ENCODE data around the gene ARHGAP23. TPM values are rescaled to one million over a fixed set of nuclear protein-coding genes. Genes with fewer than 3 reads are reported as not detected.
A peak's percentile ranks its signal among the peaks of the same experiment; 100 is the strongest.
"Not testable (repeated sequence)": the region's sequence is repeated elsewhere in the genome, so short reads cannot be mapped to it uniquely, and the experiment has no call there.

Gene ARHGAP23
- total RNA-seq, 1 donor from 2014 or later = 42.9 TPM

DNA sequence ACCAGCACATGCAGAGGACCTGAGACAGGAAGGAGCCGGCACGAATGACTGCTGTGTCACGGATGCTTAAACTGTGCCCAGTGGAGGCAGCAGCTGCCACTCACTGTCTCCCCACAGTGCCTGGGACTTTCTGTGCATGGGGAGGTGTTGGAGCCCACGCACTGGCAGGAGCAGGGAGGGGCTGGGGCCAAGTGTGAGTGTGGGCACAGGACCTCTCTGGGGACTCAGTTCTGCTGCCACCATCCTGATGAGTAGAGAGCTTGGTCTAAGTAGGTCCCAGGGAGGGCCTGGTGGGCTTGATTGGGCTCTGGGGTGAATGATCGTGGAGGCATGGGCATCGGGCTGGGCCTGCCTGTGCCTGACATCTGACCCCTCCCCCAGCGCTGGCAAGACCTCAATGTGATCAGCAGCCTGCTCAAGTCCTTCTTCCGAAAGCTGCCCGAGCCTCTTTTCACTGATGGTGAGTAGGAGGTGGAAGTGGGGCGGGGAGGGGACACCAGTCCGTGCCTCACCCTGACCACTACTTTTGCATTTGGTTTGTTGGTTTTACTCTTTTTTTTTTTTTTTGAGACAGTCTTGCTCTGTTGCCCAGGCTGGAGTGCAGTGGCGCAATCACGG lies 57.5 kb downstream of the ARHGAP23 start:
- not testable (repeated sequence) for DNase-seq

GRCh38 chr17:38489774-38490173 lies 61.5 kb downstream of the ARHGAP23 start:
- DNase-seq = not testable (repeated sequence)

GRCh38 chr17:38491346-38492066 lies 63.2 kb downstream of the ARHGAP23 start:
- not testable (repeated sequence) for DNase-seq

DNA sequence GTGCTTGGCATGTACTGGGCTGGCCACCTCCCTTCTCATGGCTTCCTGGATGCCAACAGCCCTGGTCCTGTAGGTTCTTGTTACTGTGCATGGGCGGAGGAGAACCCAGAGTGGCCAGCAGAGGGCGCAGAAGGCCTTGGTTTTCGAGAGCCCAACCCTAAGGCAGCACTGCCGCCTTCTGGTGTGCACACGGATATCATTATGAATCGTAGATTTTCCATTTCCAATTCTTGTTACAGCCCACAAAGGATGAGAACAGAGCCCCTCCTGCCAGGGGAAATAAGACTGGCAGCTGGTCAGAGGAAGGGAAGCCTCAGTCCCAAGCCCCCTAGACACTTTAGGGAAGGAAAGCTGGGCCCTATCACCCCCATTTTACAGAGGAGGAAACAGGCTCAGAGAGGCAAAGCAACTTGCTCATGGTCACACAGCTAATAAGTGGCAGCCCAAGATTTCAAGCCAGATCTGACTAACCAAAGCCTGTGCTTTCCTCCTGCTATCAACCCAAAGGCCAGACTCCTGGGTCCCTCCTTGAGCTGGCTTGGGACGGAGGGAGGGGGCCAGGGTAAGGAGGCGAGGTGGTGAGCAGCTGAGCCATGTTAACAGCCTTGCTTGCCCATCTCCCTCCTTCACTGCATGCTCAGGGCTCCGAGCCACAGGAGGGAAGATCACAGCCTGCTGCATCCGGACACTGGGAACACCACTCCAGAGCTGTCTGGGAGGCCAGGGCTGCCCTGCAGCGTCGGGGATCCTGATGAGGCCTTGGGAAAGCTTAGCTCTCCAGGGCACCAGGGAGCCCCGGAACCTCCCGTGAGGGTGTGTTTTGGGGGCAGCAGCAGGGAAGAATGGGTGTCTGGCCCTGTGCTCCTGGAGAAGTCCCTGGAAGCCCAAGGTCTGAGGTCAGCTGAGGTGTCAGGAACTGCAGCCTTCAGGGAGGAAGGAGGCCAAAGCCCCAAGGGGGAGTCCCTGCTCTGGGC lies 64.1 kb downstream of the ARHGAP23 start:
- DNase-seq = peak; percentile 81

DNA sequence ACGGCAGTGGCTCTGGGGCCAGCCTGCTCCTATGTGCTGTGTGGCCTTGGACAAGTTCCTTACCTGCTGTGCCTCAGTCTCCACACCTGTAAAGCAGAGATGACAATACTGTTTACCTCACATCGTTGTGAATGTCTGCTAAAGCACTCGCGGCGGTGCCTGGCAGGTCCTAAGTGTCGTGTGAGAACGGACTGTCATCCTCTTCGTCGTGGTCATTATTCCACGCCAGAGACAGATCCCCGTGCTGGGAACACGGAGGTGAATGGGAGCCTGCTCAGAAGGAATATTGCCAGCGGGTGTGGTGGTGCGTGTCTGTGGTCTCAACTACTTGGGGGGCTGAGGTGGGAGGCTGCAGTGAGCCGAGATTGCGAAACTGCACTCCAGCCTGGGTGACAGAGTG lies 65.9 kb downstream of the ARHGAP23 start:
- DNase-seq = not testable (repeated sequence)

- DNase-seq = not testable (repeated sequence)
Observed at GRCh38 chr17:38497656-38498055, 69.4 kb downstream of the ARHGAP23 start.

- no peak for DNase-seq
Observed at GRCh38 chr17:38498353-38498752, 70.1 kb downstream of the ARHGAP23 start.

- not testable (repeated sequence) for DNase-seq
Observed at GRCh38 chr17:38499230-38499629, 71.0 kb downstream of the ARHGAP23 start.

- DNase-seq = not testable (repeated sequence)
Observed at GRCh38 chr17:38501718-38502117, 73.5 kb downstream of the ARHGAP23 start.

GRCh38 chr17:38503286-38503913 lies 75.1 kb downstream of the ARHGAP23 start:
- DNase-seq = not testable (repeated sequence)

DNA sequence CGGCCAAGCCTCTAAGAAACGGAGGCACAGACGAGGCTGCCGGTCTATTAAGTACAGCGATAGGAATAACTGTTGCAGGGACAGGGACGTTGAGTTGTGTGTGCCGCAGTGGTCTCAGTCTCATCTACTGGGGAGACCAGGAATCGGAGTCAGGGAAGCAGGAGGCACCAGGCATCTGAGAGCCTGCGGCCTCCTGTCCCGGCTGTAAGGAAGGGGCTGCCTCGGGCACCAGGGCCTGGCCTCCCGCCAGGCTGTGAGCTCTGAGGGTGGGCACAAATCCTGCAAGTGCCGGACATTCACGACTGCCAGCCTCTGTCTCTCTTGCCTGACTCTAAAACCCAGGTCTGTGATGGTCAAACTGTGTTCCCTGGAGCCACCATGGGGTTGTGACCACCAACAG lies 76.0 kb downstream of the ARHGAP23 start:
- no peak for DNase-seq

DNA sequence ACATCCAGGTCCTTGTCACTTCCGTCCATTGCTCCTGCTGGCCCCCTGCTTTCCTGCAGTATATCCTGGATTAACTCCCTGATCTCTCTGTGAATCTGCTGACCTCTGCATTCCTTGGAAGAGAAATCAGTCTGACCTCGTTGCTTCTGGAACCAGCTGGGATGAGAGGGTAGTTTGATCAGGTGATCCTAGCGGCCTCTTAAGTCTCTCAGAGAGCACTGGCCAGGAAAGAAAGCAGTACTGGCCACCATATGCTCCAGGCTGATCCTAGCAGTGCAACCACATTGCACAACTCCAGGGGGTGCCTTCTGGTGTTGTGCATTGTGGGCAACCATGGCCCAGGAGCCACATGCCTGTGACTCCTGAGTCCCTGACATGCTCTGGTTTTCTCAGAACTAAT lies 79.2 kb downstream of the ARHGAP23 start:
- no peak for DNase-seq

DNA sequence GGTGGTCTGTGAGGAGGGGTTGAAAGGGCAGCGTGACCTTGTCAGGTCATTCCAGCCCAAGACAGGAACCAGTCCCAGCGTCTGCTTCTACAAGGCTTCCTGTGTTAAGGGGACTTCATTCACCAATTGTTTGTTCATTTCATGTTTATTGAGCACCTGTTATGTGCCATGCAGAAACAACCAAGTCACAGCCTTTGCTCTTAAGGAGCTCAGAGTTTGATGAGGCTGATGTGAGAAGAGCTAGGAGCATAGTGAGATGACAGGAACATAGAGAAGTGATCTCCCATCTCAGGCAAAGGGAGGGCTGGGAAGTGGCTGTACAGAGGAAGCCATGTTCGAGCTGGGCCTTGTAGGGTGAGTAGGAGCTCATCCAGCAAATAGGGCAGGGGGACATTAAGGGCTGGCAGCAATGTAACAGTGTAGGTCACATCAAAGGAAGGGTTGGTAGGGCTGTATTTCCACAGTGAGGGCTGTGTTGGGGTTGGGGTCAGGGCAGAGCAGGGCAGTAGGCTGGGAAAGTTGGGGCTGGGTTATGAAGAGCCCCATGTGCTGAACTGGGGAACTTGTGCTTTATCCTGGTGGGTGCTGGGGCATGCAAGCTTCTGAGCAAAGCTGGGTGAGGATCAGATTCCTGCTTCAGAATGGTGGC lies 79.8 kb downstream of the ARHGAP23 start:
- DNase-seq = no peak

DNA sequence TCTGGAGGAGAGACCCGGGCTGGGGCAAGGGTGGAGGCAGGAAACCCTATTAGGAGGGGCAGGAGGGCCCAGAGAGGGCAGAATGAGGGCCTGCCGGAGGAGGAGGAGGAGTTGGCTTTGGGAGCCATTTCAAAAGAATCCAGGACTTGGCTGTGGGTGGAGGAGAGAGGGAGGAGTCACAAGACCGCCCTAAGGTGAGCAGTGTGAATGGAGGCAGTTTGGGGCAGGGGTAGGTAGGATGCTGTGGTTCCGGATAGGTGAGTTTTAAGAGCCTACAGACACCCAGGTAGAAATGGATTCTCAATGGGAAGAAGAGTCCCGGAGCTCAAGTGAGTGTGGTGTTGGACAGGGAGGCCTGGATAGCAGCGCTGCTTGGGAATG lies 80.3 kb downstream of the ARHGAP23 start:
- DNase-seq = no peak

DNA sequence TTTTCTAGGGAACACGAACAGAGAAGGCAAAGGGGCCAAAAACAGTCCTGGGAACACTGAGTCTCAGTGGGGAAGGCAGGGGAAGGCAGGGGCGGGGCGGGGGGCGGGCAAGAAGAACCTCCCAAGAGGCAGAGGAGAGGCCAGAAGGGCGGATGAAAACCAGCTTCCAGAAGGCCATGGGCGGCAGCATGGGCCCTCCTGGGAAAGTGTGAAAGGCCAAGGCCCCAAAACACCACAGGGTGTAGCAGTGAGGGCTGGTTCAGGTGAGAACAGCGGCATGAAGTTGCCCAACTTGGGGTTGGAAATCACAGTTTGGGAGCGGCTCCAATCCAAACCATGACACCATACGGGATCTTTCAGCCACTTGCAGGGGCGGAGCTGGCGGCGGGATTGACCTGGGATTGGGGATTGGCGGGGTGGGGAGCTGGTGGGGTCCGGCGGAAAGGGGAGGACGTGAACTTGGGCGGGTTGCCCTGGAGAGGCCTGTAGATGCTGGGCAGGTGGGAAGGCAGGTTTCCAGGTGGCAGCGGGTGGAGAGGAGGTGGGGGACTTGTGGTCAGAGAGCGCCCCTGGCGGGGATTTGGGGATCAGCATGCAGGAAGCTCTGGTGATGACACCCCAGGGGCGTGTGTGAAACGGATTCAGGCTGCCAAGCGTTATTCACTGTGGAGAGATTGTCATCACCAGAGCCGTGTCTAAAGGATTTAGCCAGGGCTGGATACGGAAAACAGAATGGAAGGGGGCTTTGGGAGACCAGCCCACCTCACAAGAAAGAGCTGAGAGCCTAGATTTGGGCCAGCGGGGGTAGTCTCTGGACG lies 80.9 kb downstream of the ARHGAP23 start:
- DNase-seq = peak; percentile 44

- no peak for DNase-seq
Observed at GRCh38 chr17:38509772-38510420, 81.6 kb downstream of the ARHGAP23 start.

DNA sequence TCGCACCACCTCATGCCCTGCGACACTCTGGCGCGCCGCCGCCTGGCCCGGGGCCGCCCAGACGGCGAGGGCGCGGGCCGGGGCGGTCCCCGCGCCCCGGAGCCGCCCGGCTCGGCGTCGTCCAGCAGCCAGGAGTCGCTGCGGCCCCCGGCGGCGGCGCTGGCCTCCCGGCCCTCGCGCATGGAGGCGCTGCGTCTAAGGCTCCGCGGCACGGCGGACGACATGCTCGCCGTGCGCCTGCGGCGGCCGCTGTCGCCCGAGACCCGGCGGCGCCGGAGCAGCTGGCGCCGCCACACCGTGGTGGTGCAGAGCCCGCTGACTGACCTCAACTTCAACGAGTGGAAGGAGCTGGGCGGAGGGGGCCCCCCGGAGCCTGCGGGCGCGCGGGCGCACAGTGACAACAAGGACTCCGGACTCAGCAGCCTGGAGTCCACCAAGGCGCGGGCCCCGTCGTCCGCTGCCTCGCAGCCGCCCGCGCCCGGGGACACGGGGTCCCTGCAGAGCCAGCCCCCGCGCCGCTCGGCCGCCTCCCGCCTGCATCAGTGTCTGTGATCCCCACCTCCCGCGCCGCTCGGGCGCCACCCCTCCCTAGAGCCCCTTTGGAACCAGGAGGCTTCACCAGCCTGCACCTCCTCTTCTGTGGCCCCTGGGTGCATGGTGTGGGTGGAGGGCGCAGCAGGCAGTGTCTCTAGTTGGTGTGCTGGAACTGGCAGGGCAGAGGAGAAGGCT lies 82.3 kb downstream of the ARHGAP23 start:
- DNase-seq = no peak

DNA sequence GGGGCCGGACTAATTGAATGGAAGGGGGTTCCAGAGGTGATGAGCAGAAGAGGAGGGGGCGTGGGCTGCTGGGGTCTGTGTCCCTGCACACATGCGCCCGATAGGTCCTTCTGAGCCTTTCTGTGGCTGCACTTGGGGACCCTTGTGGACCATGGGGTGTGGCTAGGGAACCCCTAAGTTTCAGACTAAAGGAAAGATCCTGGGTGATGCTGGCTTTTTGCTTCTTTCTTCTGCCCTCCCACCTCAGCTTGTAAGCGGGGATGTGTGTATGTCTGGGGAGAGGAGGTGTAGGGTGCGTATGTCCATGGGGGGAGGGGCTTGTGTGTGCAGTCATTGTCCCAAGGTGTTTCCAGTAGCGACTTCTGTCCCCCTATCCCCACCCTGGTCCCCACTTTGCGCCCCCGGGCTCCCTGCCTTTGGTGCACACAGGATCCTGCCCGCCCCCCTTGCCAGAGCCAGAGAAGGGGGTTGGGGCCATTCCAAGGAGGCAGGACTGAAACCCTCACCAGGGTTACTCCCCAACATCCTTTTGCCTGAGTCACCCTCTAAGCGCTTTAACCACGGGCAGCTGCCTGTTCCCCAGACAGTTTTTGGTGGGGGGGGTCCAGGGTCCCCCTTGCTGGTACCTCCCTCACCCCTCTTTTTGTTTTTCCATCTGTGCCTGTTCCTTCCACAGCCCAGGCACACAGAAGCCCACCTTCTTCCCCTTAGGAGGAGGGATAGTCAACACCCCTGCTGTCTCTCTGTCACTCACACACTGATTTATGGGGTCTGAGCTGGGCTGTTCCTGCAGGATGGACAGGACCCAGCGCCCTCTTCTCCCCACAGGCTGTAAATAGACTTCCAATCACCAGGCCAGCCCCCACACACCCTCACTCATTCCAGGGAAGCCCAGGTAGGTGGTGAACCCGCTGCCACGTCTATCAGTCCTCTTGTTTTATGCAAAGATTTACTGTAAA lies 83.2 kb downstream of the ARHGAP23 start:
- no peak for DNase-seq
